ENCODE results near the gene SENP7. TPM values are rescaled to one million over a fixed set of nuclear protein-coding genes. Genes with fewer than 3 reads are reported as not detected.

SENP7 gene
- total RNA-seq, 1 donor from 2014 or later: 6.1 TPM

GRCh38 chr3:101413656-101414055 is 99.4 kb downstream of the SENP7 start:
- H3K27ac ChIP-seq: no peak overlapping the region
- no peaks in the 10 kb centered on the region for H3K27me3 ChIP-seq
- peaks cover 0 to 2% of the 10 kb centered on the region in 2 donors for H3K4me1 ChIP-seq
- peaks cover 0 to 5% of the 10 kb centered on the region in 2 donors for H3K36me3 ChIP-seq
- H3K4me3 ChIP-seq: no peak overlapping the region
- intact Hi-C loops (cut with DNase I): no loop called here
- no peak for DNase-seq (ENCODE audit: low spot score in 2 of 2)
- TF ChIP-seq, protein P1, sequence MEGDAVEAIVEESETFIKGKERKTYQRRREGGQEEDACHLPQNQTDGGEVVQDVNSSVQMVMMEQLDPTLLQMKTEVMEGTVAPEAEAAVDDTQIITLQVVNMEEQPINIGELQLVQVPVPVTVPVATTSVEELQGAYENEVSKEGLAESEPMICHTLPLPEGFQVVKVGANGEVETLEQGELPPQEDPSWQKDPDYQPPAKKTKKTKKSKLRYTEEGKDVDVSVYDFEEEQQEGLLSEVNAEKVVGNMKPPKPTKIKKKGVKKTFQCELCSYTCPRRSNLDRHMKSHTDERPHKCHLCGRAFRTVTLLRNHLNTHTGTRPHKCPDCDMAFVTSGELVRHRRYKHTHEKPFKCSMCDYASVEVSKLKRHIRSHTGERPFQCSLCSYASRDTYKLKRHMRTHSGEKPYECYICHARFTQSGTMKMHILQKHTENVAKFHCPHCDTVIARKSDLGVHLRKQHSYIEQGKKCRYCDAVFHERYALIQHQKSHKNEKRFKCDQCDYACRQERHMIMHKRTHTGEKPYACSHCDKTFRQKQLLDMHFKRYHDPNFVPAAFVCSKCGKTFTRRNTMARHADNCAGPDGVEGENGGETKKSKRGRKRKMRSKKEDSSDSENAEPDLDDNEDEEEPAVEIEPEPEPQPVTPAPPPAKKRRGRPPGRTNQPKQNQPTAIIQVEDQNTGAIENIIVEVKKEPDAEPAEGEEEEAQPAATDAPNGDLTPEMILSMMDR (IDR thresholded peaks at IDR 0.05): no peak
- H3K9me3 ChIP-seq: peaks cover 0 to 3% of the 10 kb centered on the region in 2 donors

- no peaks in the 10 kb centered on the region for H3K27me3 ChIP-seq
- H3K27ac ChIP-seq: no peak overlapping the region
- intact Hi-C loops (cut with DNase I): no loop called here
- peaks cover 0 to 2% of the 10 kb centered on the region in 2 donors for H3K36me3 ChIP-seq
- TF ChIP-seq, protein P1 (IDR thresholded peaks at IDR 0.05): no peak
- no peak for DNase-seq (ENCODE audit: low spot score in 2 of 2)
- peaks cover 0 to 3% of the 10 kb centered on the region in 2 donors for H3K4me1 ChIP-seq
- H3K4me3 ChIP-seq: no peak overlapping the region
- peaks cover 10 to 20% of the 10 kb centered on the region in 2 donors for H3K9me3 ChIP-seq
These were observed 121.5 kb downstream of the SENP7 start for GRCh38 chr3:101391413-101391950.

GRCh38 chr3:101388706-101389105 is 124.3 kb downstream of the SENP7 start:
- Histone ChIP-seq H3K27me3 (no peaks in the 10 kb centered on the region), H3K4me3 (no peak overlapping the region), H3K27ac (no peak overlapping the region), H3K4me1 (peaks cover 0 to 8% of the 10 kb centered on the region in 2 donors), H3K36me3 (peaks cover 0 to 2% of the 10 kb centered on the region in 2 donors), H3K9me3 (peaks cover 10 to 20% of the 10 kb centered on the region in 2 donors)
- TF ChIP-seq, protein P1 (IDR thresholded peaks at IDR 0.05): no peak
- intact Hi-C loops (cut with DNase I): loop anchor here (10.0 kb wide), 1 partner anchor 494 kb away; no protein-coding TSS in a partner anchor
- DNase-seq (ENCODE audit: low spot score in 2 of 2): no peak

DNA sequence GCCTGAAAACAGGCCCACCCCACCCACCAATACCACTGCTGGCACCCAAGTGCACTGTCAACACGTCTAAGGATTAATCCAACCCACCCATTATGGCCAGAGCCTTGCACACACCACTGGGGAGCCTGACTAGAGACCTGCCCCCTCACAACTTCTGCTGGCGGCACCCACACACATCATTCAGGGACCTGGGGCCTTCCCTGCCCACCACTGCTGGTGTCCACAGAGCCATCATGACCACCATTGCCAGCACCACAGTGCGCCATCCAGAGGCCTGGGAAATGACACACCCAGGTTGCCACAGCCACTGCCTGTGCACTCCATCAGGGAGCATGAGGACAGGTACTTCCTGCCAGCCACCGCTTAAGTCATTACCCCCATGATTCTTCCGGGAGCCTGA is 125.7 kb downstream of the SENP7 start:
- intact Hi-C loops (cut with DNase I): loop anchor here (10.0 kb wide), 1 partner anchor 493 kb away; no protein-coding TSS in a partner anchor
- H3K36me3 ChIP-seq: no peaks in the 10 kb centered on the region
- no peaks in the 10 kb centered on the region for H3K27me3 ChIP-seq
- TF ChIP-seq, protein P1 (IDR thresholded peaks at IDR 0.05): no peak
- peaks cover 10 to 15% of the 10 kb centered on the region in 2 donors for H3K9me3 ChIP-seq
- DNase-seq (ENCODE audit: low spot score in 2 of 2): no peak
- no peak overlapping the region for H3K4me3 ChIP-seq
- peaks cover 0 to 8% of the 10 kb centered on the region in 2 donors for H3K4me1 ChIP-seq
- no peak overlapping the region for H3K27ac ChIP-seq

DNA sequence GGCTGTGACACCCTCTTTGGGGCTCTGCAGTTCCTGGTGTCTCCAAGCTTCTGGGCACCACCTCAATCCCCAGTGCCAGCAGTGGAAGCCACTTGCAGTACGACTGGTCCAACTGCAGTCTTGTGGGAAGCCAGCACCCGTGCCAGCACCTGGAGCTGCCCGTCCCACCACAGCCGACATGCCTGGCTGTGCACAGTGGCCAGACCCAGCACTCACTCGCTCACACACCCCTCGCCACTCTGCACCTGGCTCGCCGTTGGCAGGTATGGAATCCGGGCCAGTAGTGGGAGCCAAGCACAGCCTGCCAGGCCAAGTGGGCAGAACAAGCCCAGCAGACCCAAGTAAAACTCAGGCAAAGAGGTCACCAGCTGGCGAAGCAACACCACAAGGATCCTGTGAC is 128.6 kb downstream of the SENP7 start:
- Histone ChIP-seq H3K27me3 (no peaks in the 10 kb centered on the region), H3K4me1 (peaks cover 0 to 8% of the 10 kb centered on the region in 2 donors), H3K9me3 (peaks cover 10 to 16% of the 10 kb centered on the region in 2 donors), H3K36me3 (no peaks in the 10 kb centered on the region), H3K27ac (no peak overlapping the region), H3K4me3 (no peak overlapping the region)
- TF ChIP-seq, protein P1 (IDR thresholded peaks at IDR 0.05): no peak
- no peak for DNase-seq (ENCODE audit: low spot score in 2 of 2)
- intact Hi-C loops (cut with DNase I): loop anchor here (10.0 kb wide), 1 partner anchor 490 kb away; no protein-coding TSS in a partner anchor

All from ascending aorta (tissue), 2 donors.